A673 (cell line): Measurements from ENCODE around the gene SPIRE1. TPM values are rescaled to one million over a fixed set of nuclear protein-coding genes. Genes with fewer than 3 reads are reported as not detected.

Source experiments
- Bru-seq: library from RNA; stranded (reverse); fragments of 400-500 nt; gene quantifications from one replicate; lab custom pipeline; 2021; lab: Mats Ljungman, UMichigan
- BruChase-seq, 2 experiments: library from RNA; stranded (reverse); fragments of 400-500 nt; gene quantifications; one replicate each; lab custom pipeline; 2021; lab: Mats Ljungman, UMichigan
- BruUV-seq: library from RNA; stranded (reverse); fragments of 400-500 nt; replicated peaks from 2 replicates; lab custom pipeline; 2021; lab: Mats Ljungman, UMichigan
- CTCF ChIA-PET: fragments of 300-600 bp; sonication (Branson Sonifier 250); formaldehyde crosslinking; loops from one replicate; lab custom pipeline; 2022; ENCODE audit warnings: antibody characterized with exemption; lab: Charles Lee
- POLR2A ChIA-PET: fragments of 300-600 bp; sonication (Branson Sonifier 250); formaldehyde crosslinking; loops from one replicate; lab custom pipeline; 2022; ENCODE audit warnings: antibody characterized with exemption; ENCODE audit not compliant: low non-redundant PET; lab: Charles Lee
- DNase-seq: peaks from one replicate; pipeline ENCODE4 v3.0.0-alpha.2; 2015; ENCODE audit warnings: low spot score
- H3K27ac ChIP-seq: fragments of 200-600 bp; sonication (generic); 2 replicates; pipeline ENCODE4 v1.5.1; 2016; ENCODE audit warnings: mixed run types, low read depth, mild to moderate bottlenecking, mixed read lengths, antibody characterized with exemption, low read length; ENCODE audit not compliant: poor library complexity, severe bottlenecking
- H3K27me3 ChIP-seq: fragments of 200-600 bp; sonication (generic); replicated peaks from 2 replicates; pipeline ENCODE4 v1.6.1; 2017; ENCODE audit warnings: mixed run types, low read depth, mild to moderate bottlenecking, mixed read lengths, antibody characterized with exemption, low read length; ENCODE audit not compliant: insufficient read depth, poor library complexity
- H3K36me3 ChIP-seq: fragments of 200-600 bp; sonication (generic); 2 replicates; pipeline ENCODE4 v1.6.1; 2016; ENCODE audit warnings: mixed run types, mild to moderate bottlenecking, mixed read lengths, antibody characterized with exemption, low read length; ENCODE audit not compliant: insufficient read depth, poor library complexity, severe bottlenecking
- H3K4me1 ChIP-seq: fragments of 200-600 bp; sonication (generic); 2 replicates; pipeline ENCODE4 v1.6.1; 2017; ENCODE audit warnings: mixed run types, mild to moderate bottlenecking, mixed read lengths, antibody characterized with exemption, low read length; ENCODE audit not compliant: insufficient read depth, poor library complexity, severe bottlenecking
- H3K4me3 ChIP-seq: fragments of 200-600 bp; sonication (generic); 2 replicates; pipeline ENCODE4 v1.5.1; 2016; ENCODE audit warnings: low read depth, mixed run types, mild to moderate bottlenecking, mixed read lengths, low read length; ENCODE audit not compliant: poor library complexity, severe bottlenecking
- H3K9me3 ChIP-seq: fragments of 200-600 bp; sonication (generic); 2 replicates; pipeline ENCODE4 v1.6.1; 2016; ENCODE audit warnings: mixed run types, low read depth, mild to moderate bottlenecking, mixed read lengths, antibody characterized with exemption, low read length; ENCODE audit not compliant: poor library complexity, severe bottlenecking
- CTCF ChIP-seq: fragments of 300-800, 200-600 bp; sonication (generic); conservative IDR thresholded peaks from 2 replicates; pipeline ENCODE4 v1.5.1; 2017; ENCODE audit warnings: low read depth, mild to moderate bottlenecking, antibody characterized with exemption, low read length, moderate library complexity, mixed read lengths
- EZH2 ChIP-seq: fragments of 200-600 bp; sonication (generic); IDR thresholded peaks from 2 replicates; pipeline ENCODE4 v1.6.1; 2017; ENCODE audit warnings: borderline replicate concordance, low read depth, mild to moderate bottlenecking, mixed read lengths, antibody characterized with exemption, low read length; ENCODE audit not compliant: poor library complexity, severe bottlenecking
- intact Hi-C: fragments of 100-400 bp; cut with micrococcal nuclease; formaldehyde crosslinking; loops from one replicate; pipeline ENCODE4 v1.10.0; 2022; ENCODE audit not compliant: unreplicated experiment
- long read RNA-seq: library from polyadenylated mRNA; stranded (forward); transcript quantifications from one replicate; pipeline ENCODE4 v2.0.0, GENCODE V29; 2022
- total RNA-seq: library from RNA; stranded (reverse); gene quantifications from 2 replicates; pipeline ENCODE4 v1.2.3, GENCODE V29; 2021

SPIRE1 gene
- 18.1 and 18.4 TPM in 2 replicates for total RNA-seq
- percentile 65 among the genes with signal in this experiment for Bru-seq, nascent RNA
- BruChase-seq, experiment 1, labeled RNA remaining after a 2-hour chase = percentile 66 among the genes with signal in this experiment
- BruChase-seq, experiment 2, labeled RNA remaining after a 6-hour chase = percentile 68 among the genes with signal in this experiment
- long read RNA-seq, full-length matches to known transcripts = 8 of 17 reads
- long read RNA-seq, partial matches to known transcripts = 1 of 17 reads
- long read RNA-seq, other reads (novel, unspliced or antisense) = 8 of 17 reads

GRCh38 chr18:12657684-12658425 is at the start of gene SPIRE1:
TSS of gene SPIRE1 (minus strand) at chr18:12658107. CDS start at chr18:12657866, 241 bp downstream.
- POLR2A ChIA-PET = interaction anchor here (0.7 kb wide), 2 partner anchors 50 to 281 kb away, joined by 3 read pairs; partner anchors contain the start of gene AFG3L2
- Histone ChIP-seq H3K4me3 (peak within 1 kb of the TSS; percentile 68), H3K9me3 (no peaks in the 10 kb centered on the region), H3K27me3 (no peaks in the 10 kb centered on the region), H3K27ac (peak within 1 kb of the TSS; percentile 72), H3K36me3 (no peaks in the 10 kb centered on the region), H3K4me1 (peaks cover 13% of the 10 kb centered on the region)
- CTCF ChIA-PET = interaction anchor here (0.6 kb wide), 1 partner anchor 118 kb away, joined by 7 read pairs; no protein-coding TSS in a partner anchor
- TF ChIP-seq CTCF = 0 out of 2 replicates have a peak, but pooled peaks have one; percentile 17
- TF ChIP-seq EZH2 = no peak
- DNase-seq = peak; percentile 53
- intact Hi-C loops = no loop called here
- BruUV-seq = no TSS peak

GRCh38 chr18:12703664-12704063 is 45.8 kb upstream of the SPIRE1 start:
- DNase-seq = peak; percentile 34
- CTCF ChIA-PET = no interaction called here
- POLR2A ChIA-PET = no interaction called here

More at GRCh38 chr18:12703664-12704063, 45.8 kb upstream of the SPIRE1 start:
- TSS peak; percentile 84 for BruUV-seq
- H3K27me3 ChIP-seq = no peaks in the 10 kb centered on the region
- H3K4me1 ChIP-seq = peaks cover 21% of the 10 kb centered on the region
- TF ChIP-seq CTCF (no peak), EZH2 (no peak)
- intact Hi-C loops = no loop called here
- H3K9me3 ChIP-seq = no peaks in the 10 kb centered on the region
- H3K4me3 ChIP-seq = peak overlapping the region; percentile 74
- H3K27ac ChIP-seq = peak overlapping the region; percentile 99
- peaks cover 37% of the 10 kb centered on the region for H3K36me3 ChIP-seq
